HG03558 (cell line): ENCODE data around the gene TCF23.

Experiments
- ATAC-seq: cut with Tn5 transposase; IDR thresholded peaks from one replicate; pipeline ENCODE4 v1.9.1; 2021; ENCODE audit warnings: moderate number of reproducible peaks; ENCODE audit not compliant: unreplicated experiment; ENCODE audit errors: extremely low read depth

TCF23 gene

DNA sequence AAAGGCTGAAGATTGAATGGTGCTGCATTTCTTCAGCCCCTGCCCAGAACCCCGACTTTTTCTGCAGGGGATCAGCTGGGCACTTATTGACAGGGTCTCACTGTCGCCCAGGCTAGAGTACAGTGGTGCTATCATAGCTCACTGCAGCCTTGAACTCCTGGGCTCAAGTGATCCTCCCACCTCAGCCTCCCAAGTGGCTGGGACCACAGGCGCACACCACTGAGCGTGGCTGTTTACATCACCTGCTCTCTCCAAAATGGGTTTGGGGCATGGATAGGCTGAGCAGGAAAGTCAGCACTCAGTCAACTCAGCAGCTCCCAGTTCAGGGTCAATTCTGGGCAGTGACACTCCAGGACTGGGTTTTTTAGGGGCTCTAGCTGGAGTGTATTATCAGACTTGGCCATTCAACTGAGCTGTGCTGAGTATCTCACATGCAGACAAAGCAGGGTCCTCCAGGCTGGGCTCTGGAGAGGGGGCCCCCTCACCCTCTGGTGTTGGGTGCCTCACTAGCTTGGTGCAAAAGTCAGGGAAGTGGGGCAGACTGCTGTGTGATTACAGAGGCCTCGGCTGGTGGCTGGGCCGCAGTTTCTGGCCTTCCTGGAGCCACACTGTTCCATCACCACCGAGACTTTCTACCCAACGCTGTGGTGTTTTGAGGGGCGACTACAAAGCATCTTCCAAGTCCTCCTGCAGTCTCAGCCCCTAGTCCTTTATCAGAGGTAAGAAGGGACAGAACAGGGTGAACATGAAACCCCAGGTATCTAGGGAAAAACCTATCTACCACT lies 20.7 kb upstream of the TCF23 start:
- ATAC-seq, result no peak

DNA sequence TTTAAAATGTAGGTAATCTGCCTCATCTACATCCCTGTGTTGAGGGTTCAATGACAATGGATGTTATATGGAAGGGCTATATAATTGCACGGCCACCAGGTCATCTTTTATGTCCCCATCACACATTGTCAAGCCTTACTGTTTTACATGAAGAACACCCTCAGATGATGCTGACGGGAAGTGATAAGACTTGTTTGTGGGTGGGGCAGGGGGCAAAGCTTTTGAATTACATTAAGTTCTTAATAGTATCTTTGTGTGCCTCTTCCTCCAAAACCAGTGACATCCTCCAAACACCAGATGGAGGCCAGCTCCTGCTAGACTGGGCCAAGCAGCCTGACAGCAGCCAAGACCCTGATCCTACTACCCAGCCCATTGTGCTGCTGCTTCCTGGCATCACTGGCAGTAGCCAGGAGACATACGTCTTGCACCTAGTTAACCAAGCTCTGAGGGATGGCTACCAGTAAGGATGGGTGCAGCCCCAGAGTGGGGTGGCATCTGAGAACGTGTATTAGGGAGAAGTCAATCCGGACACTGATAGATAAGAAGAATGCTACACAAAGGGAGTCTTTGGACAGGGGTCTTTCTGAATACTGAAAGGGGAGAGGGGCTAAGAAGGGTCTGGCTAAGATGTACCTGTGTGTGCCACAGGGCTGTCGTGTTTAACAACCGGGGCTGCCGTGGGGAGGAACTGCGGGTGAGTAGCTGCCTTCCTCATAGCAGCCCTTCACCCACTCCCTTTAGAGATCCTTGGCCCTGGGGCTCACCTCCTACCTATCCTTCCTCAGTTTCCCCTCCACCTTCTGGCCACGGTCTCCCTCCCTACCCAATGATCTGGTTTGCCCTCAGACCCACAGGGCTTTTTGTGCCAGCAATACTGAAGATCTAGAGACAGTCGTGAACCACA lies 19.9 kb upstream of the TCF23 start:
- ATAC-seq, result no peak

DNA sequence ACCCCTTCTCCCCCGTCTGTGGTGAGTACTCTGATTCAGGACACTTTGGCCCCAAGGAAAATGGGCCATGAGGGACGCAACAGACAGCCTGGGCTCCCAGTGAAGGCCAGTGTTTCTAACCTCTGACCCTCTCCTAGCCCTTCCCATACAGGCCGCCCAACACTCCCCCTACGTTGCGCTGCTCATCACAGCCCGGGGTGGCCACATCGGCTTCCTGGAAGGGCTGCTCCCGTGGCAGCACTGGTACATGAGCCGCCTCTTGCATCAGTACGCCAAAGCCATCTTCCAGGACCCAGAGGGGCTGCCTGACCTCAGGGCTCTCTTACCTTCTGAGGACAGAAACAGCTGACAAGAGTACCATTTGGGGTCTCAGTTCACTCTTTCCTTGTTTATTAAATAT lies 18.4 kb upstream of the TCF23 start:
- no peak for ATAC-seq

DNA sequence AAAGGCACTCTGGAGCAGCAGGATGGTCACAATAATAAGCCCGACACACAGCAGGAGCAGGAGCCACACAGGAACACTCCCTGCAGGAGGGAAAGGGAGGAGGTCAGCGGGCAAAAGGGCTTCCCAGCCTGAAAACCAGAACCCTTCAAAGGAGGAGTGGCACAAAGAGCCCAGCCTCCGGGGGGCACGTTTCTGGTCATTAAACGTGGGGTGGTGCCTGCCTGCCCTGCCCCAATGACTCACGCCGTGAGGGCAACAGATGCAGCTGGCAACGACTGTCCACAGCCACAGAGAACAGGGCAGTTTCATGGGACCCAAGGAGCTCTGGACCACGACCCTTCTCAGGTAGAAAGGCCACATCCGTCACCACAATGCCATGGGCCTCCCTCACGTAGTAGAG lies 17.4 kb upstream of the TCF23 start:
- no peak for ATAC-seq

DNA sequence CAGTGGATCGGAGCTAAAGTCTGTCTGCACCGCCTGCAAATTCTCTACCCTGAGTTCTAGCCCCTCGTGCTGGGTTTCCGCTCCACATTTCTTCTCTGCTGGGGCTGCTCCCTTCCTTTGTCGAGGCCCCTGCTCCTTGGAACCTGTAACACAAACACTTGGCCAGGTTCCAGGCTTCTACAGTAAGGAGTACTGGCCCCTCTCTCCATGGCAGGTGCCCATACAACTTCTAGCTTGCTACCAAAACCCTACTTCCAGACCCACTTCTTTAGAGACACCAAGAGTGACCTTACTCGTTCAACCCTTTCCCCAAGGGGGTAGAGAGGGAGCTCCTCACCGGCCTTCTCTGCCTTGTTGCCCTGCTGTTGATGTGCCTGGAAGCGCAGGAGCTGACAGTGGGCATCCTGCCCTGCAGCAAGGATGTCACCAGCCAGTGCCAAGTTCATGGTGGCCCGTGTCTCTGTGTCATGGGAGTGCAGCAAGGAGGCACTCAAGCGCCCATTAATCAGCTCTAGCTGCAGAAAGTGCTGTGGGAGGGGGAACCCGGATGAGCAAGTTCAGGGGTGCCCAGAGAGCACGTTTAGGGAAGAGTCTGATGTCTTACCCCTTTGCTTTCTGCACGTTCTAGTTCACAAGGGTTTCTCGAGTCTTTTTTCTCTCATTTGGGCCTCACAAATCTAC lies 15.5 kb upstream of the TCF23 start:
- no peak for ATAC-seq

DNA sequence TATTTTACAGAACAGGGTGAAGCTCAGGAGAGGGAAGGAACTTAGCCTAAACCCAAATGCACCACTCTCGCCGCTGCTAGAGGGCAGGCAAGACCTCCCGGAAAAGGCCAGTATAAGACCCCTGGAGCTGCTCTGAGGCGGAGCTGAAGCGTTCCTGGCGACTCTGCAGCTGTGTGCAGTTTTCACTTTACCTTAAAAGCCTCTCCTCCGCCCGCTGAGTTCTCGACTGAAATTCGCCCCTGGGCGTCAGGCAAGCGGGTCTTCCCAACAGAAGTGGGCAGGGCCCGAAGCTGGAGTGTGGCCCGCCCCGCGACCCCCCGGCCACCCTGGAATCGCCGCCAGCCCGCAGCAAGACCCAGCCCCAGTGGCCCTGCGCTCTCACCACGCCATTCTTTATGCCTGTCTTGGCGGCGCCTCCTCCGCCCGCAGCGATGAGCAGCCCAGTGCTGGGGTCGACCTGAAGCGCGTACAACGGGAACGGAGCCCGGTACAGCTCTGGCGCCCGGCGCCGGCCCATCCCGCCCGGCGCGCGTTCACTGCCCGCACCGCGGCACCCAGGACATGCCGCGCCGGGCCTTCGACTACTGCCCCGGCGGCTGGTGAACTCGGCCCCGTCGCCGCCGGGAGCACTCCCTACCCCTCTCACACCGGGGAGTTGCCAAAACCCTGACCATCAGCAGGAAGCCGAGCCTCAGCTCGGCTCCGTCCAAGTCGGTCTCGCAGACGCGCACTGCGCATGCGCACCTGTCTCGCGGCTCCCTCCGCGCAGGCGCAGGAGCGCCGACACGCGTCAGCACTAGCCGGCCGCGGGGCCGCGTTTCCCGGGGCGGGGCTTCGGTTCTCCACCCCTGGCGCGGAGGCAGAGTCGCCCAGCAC lies 14.7 kb upstream of the TCF23 start, which contains the start of gene PREB:
Gene PREB, minus strand, starts transcription at position 732 of the 876 bp plus-strand sequence. Its CDS starts 215 bp downstream, at position 517.
- peak; percentile 36 for ATAC-seq

DNA sequence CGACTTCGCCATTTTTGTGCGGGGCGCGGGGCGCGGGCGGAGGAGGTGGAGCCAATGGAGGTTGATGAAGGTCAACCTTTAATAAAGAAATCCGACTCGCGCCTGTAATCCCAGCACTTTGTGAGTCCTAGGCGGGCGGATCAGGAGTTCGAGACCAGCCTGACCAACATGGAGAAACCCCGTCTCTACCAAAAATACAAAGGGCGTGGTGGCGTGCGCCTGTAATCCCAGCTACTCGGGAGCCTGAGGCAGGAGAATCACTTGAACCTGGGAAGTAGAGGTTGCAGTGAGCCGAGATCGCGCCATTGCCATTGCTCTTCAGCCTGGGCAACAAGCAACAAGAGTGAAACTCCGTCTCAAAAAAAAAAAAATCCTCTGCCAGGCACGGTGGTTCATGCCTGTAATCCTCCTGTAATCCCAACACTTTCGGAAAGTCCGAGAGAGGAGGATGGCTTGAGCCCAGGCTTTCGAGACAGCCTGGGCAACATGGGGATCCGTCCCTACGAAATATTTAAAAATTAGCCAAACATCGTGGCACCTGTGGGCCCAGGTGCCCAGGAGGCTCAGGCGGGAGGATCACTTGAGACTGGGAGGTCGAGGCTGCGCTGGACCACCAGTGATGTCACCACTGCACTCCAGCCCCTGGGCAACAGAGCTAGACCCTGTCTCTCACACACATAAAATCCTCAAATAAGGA lies 13.9 kb upstream of the TCF23 start:
- no peak for ATAC-seq

DNA sequence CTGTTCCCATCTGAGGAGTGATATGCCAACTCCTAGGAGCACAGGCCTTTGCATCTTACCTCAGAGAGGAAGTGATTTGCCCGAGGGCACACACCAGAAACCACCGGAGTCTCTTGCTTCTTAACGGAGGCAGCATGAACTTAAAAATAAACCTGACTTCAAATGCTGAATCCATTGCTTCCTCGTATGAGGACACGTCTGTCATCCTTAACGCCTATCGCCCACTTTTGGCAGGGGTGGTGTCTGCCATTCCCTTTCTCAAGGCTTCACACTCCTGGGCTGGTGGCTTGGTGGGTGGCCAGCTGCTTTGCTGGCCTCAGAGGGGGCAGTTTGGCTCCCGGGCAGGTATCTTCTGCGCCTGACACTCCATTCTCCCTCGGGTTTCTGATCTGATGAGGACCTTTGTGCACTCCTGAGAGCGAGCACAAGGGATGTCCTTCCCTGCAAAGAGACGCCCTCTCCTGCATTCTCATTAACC lies 13.3 kb upstream of the TCF23 start:
- no peak for ATAC-seq

DNA sequence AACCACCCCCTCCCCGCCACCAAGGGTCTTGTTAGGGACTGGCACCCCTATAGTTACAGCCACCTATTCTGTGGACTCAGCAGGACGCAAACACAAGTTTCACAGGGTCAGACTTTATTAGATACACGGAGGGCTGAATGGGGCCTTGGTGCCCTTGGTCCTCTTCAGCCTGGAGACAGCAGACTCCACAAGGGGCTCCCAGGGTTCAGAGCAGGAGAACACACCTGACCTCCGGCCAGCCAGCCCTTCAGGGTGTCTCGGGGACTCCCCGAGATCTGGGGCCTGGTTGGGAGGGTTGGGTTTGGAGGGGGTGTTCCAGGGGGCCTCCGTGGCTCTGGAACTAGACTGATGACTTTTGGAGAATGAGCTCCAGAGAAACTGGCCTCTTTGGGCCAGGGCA lies 12.1 kb upstream of the TCF23 start:
- ATAC-seq, result no peak

DNA sequence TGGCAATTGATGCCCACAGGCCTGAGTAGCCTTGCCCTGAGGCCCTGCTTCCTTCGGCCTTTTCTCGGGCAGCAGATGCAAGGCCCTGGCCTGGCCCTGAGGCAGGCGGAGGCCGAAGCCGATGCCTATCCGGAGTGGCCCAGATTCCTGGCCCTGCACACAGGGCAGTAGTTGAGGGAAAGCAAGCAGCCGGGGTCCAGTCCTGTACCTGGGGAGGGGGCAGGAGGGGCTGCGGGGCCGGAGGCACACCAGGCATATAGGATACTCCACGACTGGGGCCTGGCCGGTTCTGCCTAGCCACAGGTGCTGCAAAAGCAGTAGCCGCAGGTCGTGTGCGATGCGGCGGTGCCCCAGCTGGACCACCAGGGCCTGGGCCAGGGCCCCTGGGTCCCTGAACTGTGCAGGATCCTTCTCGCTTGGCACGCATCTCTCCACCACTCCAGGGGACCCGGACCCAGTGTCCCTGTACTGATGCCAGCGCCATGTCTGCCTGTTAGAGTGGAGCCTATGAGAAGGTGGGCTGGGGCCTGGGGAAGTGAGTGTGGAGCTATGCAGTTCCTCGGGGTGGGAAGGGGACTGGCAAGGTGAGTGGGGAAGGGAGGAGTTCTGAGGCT lies 11.4 kb upstream of the TCF23 start:
- ATAC-seq, result no peak

DNA sequence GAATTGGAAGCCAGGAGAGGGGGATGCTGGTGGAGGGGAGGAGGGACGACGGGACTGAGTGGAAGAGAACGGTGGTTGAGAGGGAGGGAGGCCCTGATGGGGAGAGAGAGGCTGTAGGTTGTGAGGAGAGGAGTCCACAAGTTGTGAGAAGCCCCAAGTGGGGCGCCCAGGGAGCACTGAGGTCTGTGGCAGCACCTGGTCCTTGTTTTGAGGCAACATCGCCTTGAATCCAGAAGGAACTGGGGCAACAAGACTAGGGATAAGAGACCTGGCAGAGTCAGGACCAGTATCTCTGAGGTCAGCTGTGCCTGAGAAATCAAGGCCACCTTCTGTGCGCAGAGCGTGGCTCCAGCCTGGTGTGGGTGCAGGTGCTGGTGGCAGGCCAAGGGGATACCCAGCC lies 10.7 kb upstream of the TCF23 start:
- no peak for ATAC-seq

DNA sequence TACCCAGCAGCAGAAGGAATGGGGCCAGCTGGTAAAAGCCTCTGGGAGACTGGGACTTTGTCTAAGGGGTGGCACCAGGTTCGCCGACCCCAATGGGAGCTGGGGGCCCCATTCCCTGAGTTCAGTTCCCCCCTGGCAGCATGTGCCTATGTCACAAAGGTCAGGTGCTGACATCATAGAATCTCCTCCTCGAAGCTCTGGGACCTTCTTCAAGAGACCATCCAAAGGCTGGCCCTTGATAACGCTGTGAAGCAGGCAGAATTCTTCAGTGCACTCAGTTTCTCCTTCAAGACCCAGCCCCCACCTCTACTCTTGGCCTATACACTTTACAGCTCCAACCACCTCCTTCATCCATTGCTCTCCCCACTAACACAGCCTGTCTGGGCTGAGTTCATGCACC lies 9.5 kb upstream of the TCF23 start, which contains the start of gene PRR30:
Gene PRR30, minus strand, starts transcription at position 101 of the 400 bp plus-strand sequence. CDS start 1,081 bp downstream, outside the sequence.
- no peak for ATAC-seq

DNA sequence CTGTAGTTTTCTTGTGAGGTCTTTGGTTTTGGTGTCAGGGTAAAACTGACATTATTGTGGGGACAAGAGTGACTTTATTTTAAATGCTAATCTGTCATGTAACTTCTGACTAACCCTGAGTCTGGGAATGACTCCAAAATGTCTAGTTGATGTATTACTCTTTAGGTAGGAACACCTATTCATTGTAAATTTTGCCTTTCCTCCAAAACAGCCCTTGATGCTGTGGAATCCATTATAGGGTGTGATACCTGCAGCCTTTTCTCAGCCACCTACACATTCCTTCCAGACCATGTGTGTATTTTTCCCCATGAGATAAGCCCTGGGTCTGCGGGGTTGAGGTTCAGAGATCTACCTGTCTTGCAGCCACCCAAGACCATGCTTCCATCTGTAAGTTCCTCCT lies 5.5 kb upstream of the TCF23 start:
- ATAC-seq, result no peak

DNA sequence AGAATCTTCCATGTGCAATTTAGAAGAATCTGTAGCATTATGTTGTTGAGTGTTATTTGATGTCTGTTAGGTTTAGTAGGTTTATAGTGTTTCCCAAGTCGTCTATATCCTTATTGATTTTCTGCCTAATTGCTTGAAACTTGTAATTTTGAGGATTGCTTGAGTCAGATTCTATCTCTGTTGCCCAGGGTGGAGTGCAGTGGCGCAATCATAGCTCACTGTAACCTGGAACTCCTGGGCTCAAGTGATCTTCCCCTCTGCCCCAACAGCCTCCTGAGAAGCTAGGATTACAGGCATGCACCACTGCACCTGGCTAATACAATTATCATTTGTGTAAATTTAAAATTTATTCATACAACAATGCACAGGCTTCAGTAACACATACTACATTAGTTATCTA lies 3.1 kb upstream of the TCF23 start:
- no peak for ATAC-seq

DNA sequence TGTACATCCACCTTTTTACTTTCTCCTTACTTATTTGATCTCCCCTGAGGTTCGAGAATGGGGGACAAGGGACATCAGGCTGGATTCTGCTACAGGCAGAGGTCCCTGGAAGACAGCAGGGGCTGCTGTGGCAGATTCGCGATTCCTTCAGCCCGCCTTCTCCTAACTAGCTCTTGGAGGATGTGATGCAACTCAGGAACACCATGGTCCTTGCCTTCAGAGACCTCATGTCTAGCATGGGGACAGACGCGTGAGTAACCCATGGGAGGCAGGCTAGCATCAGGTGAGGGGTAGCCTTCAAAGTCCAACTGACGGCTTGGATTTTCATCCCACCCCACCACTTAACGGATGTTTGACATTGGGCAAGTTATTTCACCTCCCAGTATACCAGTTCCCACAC lies 869 bp upstream of the TCF23 start:
- no peak for ATAC-seq

DNA sequence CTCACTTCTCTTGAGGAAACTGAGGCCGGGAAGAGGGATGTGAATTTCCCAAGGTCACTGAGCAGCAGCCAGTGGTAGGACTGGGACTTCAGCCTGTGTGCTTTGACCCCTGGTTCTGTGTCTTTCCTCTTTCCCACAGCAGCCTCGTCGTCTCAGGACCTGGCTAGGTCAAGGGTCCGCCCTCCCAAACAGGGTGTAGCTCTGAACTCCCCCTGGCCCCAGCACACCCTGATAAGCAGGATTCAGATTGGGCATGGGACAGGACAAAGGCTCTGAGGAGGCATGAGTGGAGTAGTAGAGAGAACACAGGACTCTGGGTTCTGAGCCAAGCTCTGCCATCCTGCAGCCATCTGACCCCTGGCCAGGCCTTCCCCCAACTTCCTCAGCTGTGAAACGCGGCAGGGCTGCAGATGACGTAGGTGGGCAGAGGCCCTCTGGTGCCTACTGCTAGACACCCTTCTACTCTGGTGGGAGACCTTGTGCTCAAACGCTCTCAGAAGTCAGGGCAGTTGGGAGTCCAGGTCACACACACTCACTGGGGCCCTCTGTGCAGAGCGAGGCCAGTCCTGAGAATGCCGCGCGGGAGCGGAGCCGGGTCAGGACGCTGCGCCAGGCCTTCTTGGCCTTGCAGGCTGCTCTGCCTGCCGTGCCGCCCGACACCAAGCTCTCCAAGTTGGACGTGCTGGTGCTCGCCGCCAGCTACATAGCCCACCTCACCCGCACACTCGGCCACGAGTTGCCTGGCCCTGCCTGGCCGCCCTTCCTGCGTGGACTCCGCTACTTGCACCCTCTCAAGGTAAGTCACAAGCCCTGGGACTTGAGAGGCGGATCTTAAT lies 984 bp downstream of the TCF23 start:
- ATAC-seq, result no peak

DNA sequence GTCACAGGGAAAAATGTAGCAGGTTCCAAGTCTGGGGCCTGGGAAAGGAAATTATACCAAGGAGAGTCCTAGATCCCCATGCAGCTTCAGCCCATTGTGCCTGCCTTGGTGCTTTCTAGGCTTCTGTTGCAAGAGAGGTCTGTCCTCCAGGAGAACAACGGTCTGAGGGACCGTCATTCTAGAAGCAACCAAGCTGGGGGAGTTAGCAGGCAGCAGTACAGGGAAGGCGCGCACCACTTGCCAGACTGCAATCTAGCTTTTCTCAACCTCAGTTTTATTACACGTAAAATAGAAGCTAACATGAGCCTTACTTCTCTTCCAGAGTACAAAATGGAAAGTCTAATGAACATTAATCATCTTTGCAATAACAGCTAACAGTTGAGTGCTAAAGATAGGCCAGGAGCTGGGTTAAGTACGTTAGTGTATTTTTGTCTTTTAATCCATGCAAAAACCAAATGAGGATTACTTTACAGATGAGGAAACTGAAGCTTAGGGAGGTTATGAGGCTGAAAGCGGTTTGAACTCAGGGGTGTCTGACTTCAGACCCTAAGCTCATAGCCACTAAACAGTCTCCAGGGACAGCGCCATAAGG lies 1.9 kb downstream of the TCF23 start:
- no peak for ATAC-seq
